ENCODE measurements around the gene DMTF1. TPM values are rescaled to one million over a fixed set of nuclear protein-coding genes. Genes with fewer than 3 reads are reported as not detected.
A peak's percentile ranks its signal among the peaks of the same experiment; 100 is the strongest.

Gene DMTF1
- total and polyA plus RNA-seq, 9 of the 15 experiments (the other 6 are each of a cell fraction or from before 2014, with no cell fraction given) = 25.7 to 208 (median 74.7) TPM

DNA sequence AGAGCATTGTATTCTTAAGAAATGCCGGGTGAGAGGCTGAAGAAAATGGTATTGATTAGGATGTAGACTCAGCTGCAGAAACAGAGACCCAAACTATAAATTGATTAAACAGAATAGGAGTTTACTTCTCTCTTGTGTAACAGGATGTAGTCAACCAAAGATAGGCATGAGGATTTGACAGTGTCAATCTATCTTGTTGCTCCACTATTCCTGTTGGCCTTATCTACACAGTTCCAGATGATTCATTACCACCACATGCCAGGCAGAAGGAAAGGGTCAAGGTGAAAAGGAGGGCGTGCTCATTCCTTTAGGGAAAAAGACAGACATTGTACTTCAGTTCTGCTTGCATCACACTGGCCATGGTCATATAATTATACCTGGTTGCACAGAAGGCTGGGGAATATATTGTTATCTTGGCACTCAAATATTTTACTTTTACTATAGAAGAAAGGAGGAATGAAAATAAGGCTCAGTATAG, 11.9 kb upstream of the DMTF1 start (continued):
- TF ChIP-seq ZFX (CRISPR knock-in tag; IDR thresholded peaks at IDR 0.05) = no peak
- TF ChIP-seq, protein P1, sequence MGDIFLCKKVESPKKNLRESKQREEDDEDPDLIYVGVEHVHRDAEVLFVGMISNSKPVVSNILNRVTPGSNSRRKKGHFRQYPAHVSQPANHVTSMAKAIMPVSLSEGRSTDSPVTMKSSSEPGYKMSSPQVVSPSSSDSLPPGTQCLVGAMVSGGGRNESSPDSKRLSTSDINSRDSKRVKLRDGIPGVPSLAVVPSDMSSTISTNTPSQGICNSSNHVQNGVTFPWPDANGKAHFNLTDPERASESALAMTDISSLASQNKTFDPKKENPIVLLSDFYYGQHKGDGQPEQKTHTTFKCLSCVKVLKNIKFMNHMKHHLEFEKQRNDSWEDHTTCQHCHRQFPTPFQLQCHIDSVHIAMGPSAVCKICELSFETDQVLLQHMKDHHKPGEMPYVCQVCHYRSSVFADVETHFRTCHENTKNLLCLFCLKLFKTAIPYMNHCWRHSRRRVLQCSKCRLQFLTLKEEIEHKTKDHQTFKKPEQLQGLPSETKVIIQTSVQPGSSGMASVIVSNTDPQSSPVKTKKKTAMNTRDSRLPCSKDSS (IDR thresholded peaks at IDR 0.05; ENCODE audit: low read depth, partially characterized antibody) = no peak
- TF ChIP-seq DMBX1 (CRISPR knock-in tag; IDR thresholded peaks at IDR 0.05; ENCODE audit: borderline replicate concordance) = peak; percentile 93
- no peak for TF ChIP-seq SETDB1 (IDR thresholded peaks at IDR 0.05; ENCODE audit: low read length)
- TF ChIP-seq GABPB2 (CRISPR knock-in tag; conservative IDR thresholded peaks at IDR 0.05) = no peak
- peak in 1 of 2 experiments; percentile 98; a peak in 2 of 4 replicates for TF ChIP-seq TBL1XR1 (IDR thresholded peaks at IDR 0.05; ENCODE audit: low read length in 2 of 2)
- no peak for TF ChIP-seq CHD1 (IDR thresholded peaks at IDR 0.05; ENCODE audit: low read length)
- no peak for TF ChIP-seq STAG1 (CRISPR knock-in tag; IDR thresholded peaks at IDR 0.05; ENCODE audit: borderline replicate concordance)
- no peak for TF ChIP-seq ZFPM2 (CRISPR knock-in tag; IDR thresholded peaks at IDR 0.05)
- peak; percentile 81; the same call in 1 of the 2 replicates for TF ChIP-seq ZNF583 (CRISPR knock-in tag; IDR thresholded peaks at IDR 0.05)
- no peak for TF ChIP-seq MAFF (IDR thresholded peaks at IDR 0.05; ENCODE audit: low read length)
- no peak for TF ChIP-seq ZNF644 (tag; IDR thresholded peaks at IDR 0.05; ENCODE audit: low read depth)
- TF ChIP-seq, protein P2, sequence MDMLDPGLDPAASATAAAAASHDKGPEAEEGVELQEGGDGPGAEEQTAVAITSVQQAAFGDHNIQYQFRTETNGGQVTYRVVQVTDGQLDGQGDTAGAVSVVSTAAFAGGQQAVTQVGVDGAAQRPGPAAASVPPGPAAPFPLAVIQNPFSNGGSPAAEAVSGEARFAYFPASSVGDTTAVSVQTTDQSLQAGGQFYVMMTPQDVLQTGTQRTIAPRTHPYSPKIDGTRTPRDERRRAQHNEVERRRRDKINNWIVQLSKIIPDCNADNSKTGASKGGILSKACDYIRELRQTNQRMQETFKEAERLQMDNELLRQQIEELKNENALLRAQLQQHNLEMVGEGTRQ (CRISPR knock-in tag; IDR thresholded peaks at IDR 0.05) = no peak
- peak; percentile 56; the same call in 1 of the 2 replicates for TF ChIP-seq ZNF311 (CRISPR knock-in tag; IDR thresholded peaks at IDR 0.05)
- TF ChIP-seq HDAC1 (IDR thresholded peaks at IDR 0.05) = peak; percentile 61 to 97; a peak in 3 of 4 replicates
- TF ChIP-seq, protein P3, sequence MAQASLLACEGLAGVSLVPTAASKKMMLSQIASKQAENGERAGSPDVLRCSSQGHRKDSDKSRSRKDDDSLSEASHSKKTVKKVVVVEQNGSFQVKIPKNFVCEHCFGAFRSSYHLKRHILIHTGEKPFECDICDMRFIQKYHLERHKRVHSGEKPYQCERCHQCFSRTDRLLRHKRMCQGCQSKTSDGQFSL (CRISPR knock-in tag; IDR thresholded peaks at IDR 0.05) = no peak
- TF ChIP-seq, protein P3 (tag; IDR thresholded peaks at IDR 0.05) = no peak
- peak; percentile 100 for TF ChIP-seq ARID1B (IDR thresholded peaks at IDR 0.05)
- no peak for TF ChIP-seq RB1 (IDR thresholded peaks at IDR 0.05; ENCODE audit: low read depth)
- peak; percentile 73 for TF ChIP-seq CREB1 (IDR thresholded peaks at IDR 0.05)
- no peak for TF ChIP-seq CREB1 (CRISPR knock-in tag; IDR thresholded peaks at IDR 0.05)
- no peak for TF ChIP-seq SRSF1 (IDR thresholded peaks at IDR 0.05; ENCODE audit: low read depth, low read length)
- no peak for TF ChIP-seq SMC3 (conservative IDR thresholded peaks at IDR 0.05; ENCODE audit: insufficient read depth, low read depth, low read length)
- TF ChIP-seq, protein P4, sequence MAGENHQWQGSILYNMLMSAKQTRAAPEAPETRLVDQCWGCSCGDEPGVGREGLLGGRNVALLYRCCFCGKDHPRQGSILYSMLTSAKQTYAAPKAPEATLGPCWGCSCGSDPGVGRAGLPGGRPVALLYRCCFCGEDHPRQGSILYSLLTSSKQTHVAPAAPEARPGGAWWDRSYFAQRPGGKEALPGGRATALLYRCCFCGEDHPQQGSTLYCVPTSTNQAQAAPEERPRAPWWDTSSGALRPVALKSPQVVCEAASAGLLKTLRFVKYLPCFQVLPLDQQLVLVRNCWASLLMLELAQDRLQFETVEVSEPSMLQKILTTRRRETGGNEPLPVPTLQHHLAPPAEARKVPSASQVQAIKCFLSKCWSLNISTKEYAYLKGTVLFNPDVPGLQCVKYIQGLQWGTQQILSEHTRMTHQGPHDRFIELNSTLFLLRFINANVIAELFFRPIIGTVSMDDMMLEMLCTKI (IDR thresholded peaks at IDR 0.05; ENCODE audit: partially characterized antibody) = no peak
- TF ChIP-seq ZNF133 (CRISPR knock-in tag; IDR thresholded peaks at IDR 0.05) = no peak
- TF ChIP-seq, protein P5, sequence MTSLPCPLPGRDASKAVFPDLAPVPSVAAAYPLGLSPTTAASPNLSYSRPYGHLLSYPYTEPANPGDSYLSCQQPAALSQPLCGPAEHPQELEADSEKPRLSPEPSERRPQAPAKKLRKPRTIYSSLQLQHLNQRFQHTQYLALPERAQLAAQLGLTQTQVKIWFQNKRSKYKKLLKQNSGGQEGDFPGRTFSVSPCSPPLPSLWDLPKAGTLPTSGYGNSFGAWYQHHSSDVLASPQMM (CRISPR knock-in tag; IDR thresholded peaks at IDR 0.05) = no peak
- TF ChIP-seq ZNF77 (CRISPR knock-in tag; IDR thresholded peaks at IDR 0.05) = no peak

Data from K562 (cell line).